Stimulated activated CD4-positive, alpha-beta T cell treated with anti-CD3 and anti-CD28 coated beads, Interleukin-4, amount 100 ng/mL, for 1 hour (primary cell): Measurements from ENCODE around the gene GPR149.
"Not testable (repeated sequence)": the region's sequence is repeated elsewhere in the genome, so short reads cannot be mapped to it uniquely, and the experiment has no call there.

Source experiments
- DNase-seq: peaks from one replicate; pipeline ENCODE4 v3.0.0-alpha.2; 2020

Gene GPR149

DNA sequence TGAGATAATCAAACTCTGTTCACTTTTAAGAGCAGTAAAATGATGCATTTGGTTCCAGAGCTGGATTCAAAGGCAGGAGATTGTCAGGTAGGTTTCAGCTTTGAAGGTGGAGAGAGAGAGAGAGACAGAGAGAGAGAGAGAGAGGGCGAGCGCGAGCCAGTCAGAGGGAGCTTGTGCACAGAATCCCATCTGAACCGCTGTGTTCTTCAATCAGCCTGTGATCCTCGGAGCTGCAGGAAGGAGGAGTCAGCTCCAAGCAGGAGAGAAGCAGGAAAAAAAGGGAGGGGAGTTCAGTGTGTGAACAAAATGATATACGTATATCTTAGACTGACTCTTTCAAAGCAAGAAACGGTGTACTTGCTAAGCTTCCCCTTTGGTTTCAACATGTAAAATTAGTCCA lies at the start of gene GPR149:
Gene GPR149 (minus strand): TSS at position 177 of the 400 bp plus-strand sequence. CDS start 575 bp downstream, outside the sequence.
- no peak for DNase-seq

- DNase-seq: no peak
Observed at GRCh38 chr3:154473769-154474168, 43.8 kb upstream of the GPR149 start.

DNA sequence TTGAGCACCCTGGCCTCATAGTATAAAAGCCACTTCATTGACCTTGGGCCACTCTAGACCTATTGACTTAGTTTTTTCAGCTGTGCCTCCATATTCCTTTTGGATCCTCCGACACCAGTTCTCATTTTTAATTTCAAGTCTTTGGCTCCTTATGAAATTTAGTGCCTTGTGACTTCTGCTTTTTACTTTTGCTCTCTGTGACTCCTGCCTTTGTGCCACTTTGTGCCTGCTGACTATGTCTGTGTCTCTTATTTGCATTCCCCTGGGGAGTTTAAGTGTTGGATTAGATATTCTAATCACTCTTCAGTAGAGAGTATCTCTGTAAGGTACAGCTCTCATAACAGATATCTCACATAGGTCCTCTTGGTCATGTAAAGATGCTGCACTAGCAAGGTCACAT lies 39.6 kb upstream of the GPR149 start:
- no peak for DNase-seq

GRCh38 chr3:154464440-154465190 lies 34.6 kb upstream of the GPR149 start:
- DNase-seq: no peak

GRCh38 chr3:154458560-154458959 lies 28.6 kb upstream of the GPR149 start:
- no peak for DNase-seq

DNA sequence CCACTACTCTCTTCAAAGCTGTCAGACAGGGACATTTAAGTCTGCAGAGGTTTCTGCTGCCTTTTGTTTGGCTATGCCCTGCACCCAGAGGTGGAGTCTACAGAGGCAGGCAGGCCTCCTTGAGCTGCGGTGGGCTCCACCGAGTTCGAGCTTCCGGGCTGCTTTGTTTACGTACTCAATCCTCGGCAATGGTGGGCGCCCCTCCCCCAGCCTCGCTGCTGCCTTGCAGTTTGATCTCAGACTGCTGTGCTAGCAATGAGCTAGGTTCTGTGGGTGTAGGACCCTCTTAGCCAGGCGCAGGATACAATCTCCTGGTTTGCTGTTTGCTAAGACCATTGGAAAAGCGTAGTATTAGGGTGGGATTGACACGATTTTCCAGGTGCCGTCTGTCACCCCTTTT lies 9.1 kb upstream of the GPR149 start:
- not testable (repeated sequence) for DNase-seq

DNA sequence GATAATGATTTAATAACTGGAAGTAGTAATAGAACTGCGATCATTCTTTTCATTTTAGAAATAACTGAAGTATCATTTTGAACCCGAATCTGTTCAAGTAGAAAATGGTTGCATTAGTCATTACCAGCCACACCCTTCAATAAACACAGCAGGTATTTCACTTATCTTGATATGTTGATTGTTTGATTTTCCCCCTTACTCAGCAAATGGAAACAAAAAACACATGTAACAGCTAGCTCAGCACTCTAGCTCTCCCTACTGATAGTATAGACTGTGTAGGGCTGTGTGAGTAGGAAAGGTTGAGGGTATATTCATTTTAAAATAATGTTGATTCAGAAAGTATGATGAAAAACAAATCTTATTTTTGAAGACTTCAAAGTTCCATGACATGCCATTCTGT lies 1.1 kb upstream of the GPR149 start:
- no peak for DNase-seq

DNA sequence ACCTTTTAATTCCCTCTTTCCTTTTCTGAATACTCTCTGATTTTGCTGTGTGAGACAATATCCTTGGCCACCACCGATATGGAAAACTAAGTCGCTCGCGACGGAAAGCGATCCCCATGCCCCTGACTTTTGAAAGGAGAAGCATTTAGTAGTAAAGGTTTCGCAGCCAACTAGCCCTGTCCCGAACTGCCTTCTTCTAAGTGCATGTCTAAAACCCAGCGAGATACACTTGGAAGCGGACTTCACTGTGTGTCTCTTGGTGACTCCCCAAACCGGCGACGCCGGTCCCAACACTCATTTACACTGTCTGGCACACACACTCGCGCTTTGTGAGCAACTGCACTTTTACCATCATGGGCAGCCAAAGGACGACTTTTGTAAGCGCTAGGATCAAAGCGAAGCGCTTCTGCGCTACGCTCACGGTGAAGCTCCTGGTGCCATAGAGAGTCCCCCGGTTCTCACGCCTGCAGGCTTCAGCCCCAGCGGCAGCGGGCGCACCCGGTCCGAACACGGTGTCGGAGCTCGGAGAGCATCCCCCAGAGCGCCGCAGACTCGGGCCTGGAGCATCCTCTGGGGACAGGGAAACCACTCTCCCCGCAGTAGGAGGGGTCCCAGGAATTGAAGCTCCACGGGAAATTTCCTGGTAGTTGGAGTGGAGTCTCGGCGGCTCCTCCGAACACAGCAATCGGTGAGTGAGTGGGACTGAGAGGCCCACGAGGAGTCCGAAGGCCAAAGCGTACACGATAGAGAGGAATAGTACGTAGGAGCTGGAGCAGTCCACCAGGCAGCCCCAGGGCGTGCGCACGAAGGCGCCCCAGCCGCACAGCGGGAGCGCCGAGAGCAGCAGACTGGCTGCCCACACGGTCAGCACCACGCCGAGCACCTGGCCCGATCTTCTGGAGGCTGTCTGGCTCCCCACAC lies 1.4 kb downstream of the GPR149 start:
- no peak for DNase-seq

GRCh38 chr3:154427685-154428285 lies 2.2 kb downstream of the GPR149 start:
- DNase-seq: no peak

- DNase-seq: no peak
Observed at GRCh38 chr3:154422694-154423093, 7.3 kb downstream of the GPR149 start.

- DNase-seq: no peak
Observed at GRCh38 chr3:154421083-154421482, 8.9 kb downstream of the GPR149 start.

GRCh38 chr3:154398084-154398967 lies 31.7 kb downstream of the GPR149 start:
- DNase-seq: no peak

- no peak for DNase-seq
Observed at GRCh38 chr3:154389861-154390260, 40.1 kb downstream of the GPR149 start.

GRCh38 chr3:154384479-154384878 lies 45.5 kb downstream of the GPR149 start:
- DNase-seq: no peak

- no peak for DNase-seq
Observed at GRCh38 chr3:154378311-154378710, 51.7 kb downstream of the GPR149 start.

DNA sequence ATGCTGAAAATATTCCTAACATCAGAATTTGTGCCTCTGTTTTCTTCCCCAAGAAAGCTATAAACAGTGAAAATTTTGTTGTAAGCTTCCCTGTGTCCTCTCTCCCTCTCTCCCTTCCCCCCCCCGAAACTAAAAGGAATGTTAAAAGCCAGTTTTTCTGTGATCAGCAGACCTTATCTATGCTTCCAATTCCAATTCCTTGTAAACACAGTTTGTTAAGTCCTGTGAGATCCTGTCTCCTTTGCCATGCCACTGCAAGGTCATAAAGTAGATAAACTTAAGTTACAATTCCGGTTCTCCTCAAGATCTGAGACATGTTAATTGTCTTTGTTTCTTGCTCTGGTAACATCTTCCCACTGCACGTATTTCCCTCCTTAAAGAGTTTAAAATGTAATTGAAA lies 62.8 kb downstream of the GPR149 start:
- no peak for DNase-seq

GRCh38 chr3:154364849-154365248 lies 65.1 kb downstream of the GPR149 start:
- DNase-seq: no peak

- no peak for DNase-seq
Observed at GRCh38 chr3:154361099-154361498, 68.9 kb downstream of the GPR149 start.

- no peak for DNase-seq
Observed at GRCh38 chr3:154356009-154356408, 74.0 kb downstream of the GPR149 start.

GRCh38 chr3:154349223-154349622 lies 80.8 kb downstream of the GPR149 start:
- no peak for DNase-seq

DNA sequence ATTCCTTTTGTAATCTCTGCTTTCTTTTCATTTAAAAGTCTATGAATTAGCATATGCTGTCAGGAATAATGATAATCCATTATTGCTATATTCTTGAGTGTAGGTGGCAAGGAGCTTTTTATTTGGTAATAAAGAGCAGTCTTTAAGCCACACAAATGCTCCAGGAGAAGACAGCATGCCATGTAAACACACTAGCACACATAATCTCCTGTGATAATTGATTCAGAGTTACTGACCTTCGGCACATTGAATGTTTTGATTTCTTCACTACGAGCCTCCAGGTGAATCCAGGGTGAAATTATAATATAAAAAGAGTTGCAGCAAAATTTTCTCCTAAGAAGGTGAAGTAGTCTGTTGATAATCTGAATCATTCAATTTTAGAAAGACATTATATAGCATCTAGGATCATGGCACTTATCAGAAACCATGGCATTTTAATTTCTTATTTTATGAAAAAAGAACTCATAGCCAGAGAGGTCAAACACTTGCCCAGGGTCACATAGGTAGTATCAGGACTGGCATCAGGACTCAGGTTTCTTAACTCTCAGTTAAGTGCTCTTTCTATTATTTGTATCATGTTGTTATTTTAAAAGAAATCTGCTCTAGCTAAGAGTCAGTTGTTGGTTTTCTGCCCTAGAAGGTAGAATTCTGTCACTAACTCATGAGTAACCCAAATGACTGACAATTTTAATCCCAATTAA lies 84.4 kb downstream of the GPR149 start:
- no peak for DNase-seq

- no peak for DNase-seq
Observed at GRCh38 chr3:154338570-154338969, 91.4 kb downstream of the GPR149 start.
